ENCODE measurements around the gene CDH6.
"Not testable (repeated sequence)": the region's sequence is repeated elsewhere in the genome, so short reads cannot be mapped to it uniquely, and the experiment has no call there.

CDH6 gene

DNA sequence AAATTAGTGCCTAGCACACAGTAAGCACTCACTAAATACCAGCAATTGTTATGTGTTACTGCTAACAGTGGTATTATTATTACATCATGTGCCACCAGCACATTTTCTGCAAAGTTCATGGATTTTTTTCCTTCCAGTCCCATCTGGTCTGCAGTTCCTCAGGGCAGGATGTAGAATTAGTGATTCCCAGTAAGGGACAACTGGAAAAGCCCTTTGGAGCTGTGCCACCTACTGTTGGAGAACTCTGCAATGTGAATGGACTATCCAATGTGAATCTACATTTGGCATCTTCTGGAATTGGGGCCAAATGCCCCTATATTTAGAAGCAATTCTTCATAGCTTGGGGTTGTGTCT, 154.0 kb downstream of the CDH6 start:
- no peak for DNase-seq (ENCODE audit: low read depth)
- TF ChIP-seq, protein P1, sequence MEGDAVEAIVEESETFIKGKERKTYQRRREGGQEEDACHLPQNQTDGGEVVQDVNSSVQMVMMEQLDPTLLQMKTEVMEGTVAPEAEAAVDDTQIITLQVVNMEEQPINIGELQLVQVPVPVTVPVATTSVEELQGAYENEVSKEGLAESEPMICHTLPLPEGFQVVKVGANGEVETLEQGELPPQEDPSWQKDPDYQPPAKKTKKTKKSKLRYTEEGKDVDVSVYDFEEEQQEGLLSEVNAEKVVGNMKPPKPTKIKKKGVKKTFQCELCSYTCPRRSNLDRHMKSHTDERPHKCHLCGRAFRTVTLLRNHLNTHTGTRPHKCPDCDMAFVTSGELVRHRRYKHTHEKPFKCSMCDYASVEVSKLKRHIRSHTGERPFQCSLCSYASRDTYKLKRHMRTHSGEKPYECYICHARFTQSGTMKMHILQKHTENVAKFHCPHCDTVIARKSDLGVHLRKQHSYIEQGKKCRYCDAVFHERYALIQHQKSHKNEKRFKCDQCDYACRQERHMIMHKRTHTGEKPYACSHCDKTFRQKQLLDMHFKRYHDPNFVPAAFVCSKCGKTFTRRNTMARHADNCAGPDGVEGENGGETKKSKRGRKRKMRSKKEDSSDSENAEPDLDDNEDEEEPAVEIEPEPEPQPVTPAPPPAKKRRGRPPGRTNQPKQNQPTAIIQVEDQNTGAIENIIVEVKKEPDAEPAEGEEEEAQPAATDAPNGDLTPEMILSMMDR (IDR thresholded peaks at IDR 0.05; ENCODE audit: control insufficient read depth, insufficient read depth, low read depth, low read length, missing control alignments): no peak
- no peak overlapping the region for H3K4me3 ChIP-seq (ENCODE audit: control insufficient read depth, low read depth, low read length)

DNA sequence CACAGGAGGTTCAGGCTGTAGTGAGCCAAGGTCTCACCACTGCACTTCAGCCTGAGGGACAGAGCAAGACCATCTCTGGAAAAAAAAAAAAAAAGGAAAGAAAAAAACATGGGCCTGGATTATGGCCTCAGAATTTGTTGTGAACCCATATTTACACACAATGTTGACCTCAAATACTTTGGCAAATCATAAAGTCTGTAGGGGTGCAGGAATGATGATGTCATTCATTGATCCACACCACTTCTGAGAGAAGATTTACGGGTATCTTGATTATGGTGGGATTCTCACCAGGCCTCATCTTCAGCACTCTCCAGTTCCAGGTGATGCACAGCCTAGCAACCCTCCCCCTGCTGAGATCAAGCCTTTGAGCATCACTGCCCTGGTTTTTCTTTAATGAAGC, 156.9 kb downstream of the CDH6 start:
- no peak overlapping the region for H3K4me3 ChIP-seq (ENCODE audit: control insufficient read depth, low read depth, low read length)
- DNase-seq (ENCODE audit: low read depth): no peak
- TF ChIP-seq, protein P1 (IDR thresholded peaks at IDR 0.05; ENCODE audit: control insufficient read depth, insufficient read depth, low read depth, low read length, missing control alignments): no peak

- no peak overlapping the region for H3K4me3 ChIP-seq (ENCODE audit: control insufficient read depth, low read depth, low read length)
- TF ChIP-seq, protein P1 (IDR thresholded peaks at IDR 0.05; ENCODE audit: control insufficient read depth, insufficient read depth, low read depth, low read length, missing control alignments): no peak
- no peak for DNase-seq (ENCODE audit: low read depth)
Measured at GRCh38 chr5:31355337-31355736, 161.9 kb downstream of the CDH6 start.

DNA sequence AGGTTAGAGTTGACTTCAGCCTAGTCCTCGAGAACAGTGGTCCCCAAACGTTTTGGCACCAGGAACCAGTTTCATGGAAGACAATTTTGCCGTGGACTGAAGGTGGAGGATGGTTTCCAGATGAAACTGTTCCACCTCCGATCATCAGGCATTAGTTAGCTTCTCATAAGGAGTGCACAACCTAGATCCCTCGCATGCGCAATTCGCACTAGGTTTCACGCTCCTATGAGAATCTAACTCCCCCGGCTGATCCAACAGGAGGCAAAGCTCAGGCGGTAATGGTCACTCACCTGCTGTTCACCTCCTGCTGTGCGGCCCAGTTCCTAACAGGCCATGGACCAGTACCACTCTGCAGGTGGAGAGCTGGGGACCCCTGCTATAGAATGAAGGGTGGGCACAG, 163.6 kb downstream of the CDH6 start:
- TF ChIP-seq, protein P1 (IDR thresholded peaks at IDR 0.05; ENCODE audit: control insufficient read depth, insufficient read depth, low read depth, low read length, missing control alignments): no peak
- no peak for DNase-seq (ENCODE audit: low read depth)
- H3K4me3 ChIP-seq (ENCODE audit: control insufficient read depth, low read depth, low read length): no peak overlapping the region

DNA sequence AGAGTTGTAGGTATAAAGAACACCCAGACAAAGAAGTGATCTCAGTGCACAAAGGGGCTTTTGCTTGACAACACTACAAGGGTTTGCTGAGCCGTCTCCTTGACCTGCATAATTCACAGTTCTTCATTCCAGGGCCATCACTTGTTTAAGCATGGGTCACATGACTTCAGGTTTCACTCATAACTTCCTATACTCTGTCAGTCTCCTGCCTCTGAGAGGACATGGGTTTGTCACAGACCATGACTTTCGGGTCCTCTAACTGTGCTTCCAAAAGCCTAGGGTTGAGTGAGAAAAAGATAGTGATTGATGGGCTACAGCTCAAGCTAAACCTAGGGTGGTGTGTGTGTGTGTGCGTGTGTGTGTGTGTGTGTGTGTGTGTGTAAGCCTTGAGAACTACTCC, 166.4 kb downstream of the CDH6 start:
- no peak overlapping the region for H3K4me3 ChIP-seq (ENCODE audit: control insufficient read depth, low read depth, low read length)

DNA sequence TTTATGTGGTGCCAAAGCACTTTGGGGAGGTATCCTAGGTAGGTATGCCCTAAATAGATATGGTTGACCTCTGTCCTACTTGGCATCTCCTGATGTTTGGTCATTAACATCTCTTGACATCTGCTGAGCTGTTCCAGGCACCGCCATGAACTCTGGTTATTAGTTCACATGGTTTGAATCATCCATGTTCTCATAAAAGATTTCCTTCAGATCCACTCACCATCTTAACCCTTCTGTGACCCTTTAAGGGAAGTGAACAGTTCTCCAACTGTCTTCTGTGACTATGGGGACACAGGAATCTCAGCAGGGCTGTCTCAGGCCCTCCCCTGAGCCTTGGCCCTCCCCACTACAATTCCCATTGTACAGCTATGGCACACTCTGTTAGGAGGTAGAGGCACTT, 167.7 kb downstream of the CDH6 start:
- no peak for DNase-seq (ENCODE audit: low read depth)
- TF ChIP-seq, protein P1 (IDR thresholded peaks at IDR 0.05; ENCODE audit: control insufficient read depth, insufficient read depth, low read depth, low read length, missing control alignments): no peak
- H3K4me3 ChIP-seq (ENCODE audit: control insufficient read depth, low read depth, low read length): no peak overlapping the region

More for the DNA sequence above, 166.4 kb downstream of the CDH6 start:
- no peak for DNase-seq (ENCODE audit: low read depth)
- TF ChIP-seq, protein P1 (IDR thresholded peaks at IDR 0.05; ENCODE audit: control insufficient read depth, insufficient read depth, low read depth, low read length, missing control alignments): no peak

DNA sequence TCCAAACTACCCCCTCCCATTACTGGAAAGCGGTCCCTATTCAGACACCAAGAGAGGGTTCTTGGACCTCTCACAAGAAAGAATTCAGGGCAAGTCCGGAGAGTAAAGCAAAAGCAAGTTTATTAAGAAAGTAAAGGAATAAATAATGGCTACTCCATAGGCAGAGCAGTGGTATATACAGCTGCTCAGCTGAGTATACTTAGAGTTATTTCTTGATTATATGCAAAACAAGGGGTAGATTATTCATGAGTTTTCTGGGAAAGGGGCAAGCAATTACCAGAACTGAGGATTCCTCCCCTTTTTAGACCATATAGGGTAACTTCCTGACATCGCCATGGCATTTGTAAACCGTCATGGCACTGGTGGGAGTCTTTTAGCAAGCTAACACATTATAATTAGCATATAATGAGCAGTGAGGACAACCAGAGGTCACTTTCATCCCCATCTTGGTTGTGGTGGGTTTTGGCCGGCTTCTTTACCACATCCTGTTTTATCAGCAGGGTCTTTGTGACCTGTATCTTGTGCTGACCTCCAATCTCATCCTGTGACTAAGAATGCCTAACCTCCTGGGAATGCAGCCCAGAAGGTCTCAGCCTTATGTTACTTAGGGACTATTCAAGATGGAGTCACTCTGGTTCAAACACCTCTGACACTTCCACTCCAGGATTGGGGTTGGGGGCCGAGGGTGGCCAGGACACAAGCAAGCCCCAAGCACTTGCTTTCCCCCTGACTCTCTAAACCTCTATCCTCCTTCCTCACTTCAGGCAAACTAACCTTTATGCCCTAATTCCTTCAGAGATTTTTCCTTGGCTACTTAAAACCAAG, 168.4 kb downstream of the CDH6 start:
- not testable (repeated sequence) for DNase-seq (ENCODE audit: low read depth); H3K4me3 ChIP-seq (ENCODE audit: control insufficient read depth, low read depth, low read length)

All from AG09309 (cell line).